Measurements from ENCODE around the gene CHD9NB. TPM values are rescaled to one million over a fixed set of nuclear protein-coding genes. Genes with fewer than 3 reads are reported as not detected.

The CHD9NB gene
- total and polyA plus RNA-seq, 2 of the 4 experiments (the other 2 are of a cell fraction) = 0.94 to 1.1 TPM

GRCh38 chr16:53040788-53041187 is 11.9 kb downstream of the CHD9NB start:
- H3K9ac ChIP-seq (ENCODE audit: low read depth, low read length) = no peak overlapping the region
- no peaks in the 10 kb centered on the region for H3K79me1 ChIP-seq (ENCODE audit: low read depth in 1 of 2, low read length in 2 of 2)
- TF ChIP-seq MAZ (IDR thresholded peaks at IDR 0.05; ENCODE audit: borderline replicate concordance, low read depth, low read length) = no peak
- no peak for TF ChIP-seq NFE2L2 (IDR thresholded peaks at IDR 0.05; ENCODE audit: low read depth, low read length)
- no peak for TF ChIP-seq BHLHE40 (IDR thresholded peaks at IDR 0.05; ENCODE audit: low read depth, low read length)
- no peak for TF ChIP-seq RAD21 (IDR thresholded peaks at IDR 0.05; ENCODE audit: low read length)
- TF ChIP-seq, protein P1, sequence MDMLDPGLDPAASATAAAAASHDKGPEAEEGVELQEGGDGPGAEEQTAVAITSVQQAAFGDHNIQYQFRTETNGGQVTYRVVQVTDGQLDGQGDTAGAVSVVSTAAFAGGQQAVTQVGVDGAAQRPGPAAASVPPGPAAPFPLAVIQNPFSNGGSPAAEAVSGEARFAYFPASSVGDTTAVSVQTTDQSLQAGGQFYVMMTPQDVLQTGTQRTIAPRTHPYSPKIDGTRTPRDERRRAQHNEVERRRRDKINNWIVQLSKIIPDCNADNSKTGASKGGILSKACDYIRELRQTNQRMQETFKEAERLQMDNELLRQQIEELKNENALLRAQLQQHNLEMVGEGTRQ (IDR thresholded peaks at IDR 0.05; ENCODE audit: low read depth, low read length) = no peak
- TF ChIP-seq FOS (IDR thresholded peaks at IDR 0.05; ENCODE audit: low read depth, low read length) = no peak
- no peak for TF ChIP-seq CEBPB (IDR thresholded peaks at IDR 0.05; ENCODE audit: low read depth, low read length)
- TF ChIP-seq, protein P2, sequence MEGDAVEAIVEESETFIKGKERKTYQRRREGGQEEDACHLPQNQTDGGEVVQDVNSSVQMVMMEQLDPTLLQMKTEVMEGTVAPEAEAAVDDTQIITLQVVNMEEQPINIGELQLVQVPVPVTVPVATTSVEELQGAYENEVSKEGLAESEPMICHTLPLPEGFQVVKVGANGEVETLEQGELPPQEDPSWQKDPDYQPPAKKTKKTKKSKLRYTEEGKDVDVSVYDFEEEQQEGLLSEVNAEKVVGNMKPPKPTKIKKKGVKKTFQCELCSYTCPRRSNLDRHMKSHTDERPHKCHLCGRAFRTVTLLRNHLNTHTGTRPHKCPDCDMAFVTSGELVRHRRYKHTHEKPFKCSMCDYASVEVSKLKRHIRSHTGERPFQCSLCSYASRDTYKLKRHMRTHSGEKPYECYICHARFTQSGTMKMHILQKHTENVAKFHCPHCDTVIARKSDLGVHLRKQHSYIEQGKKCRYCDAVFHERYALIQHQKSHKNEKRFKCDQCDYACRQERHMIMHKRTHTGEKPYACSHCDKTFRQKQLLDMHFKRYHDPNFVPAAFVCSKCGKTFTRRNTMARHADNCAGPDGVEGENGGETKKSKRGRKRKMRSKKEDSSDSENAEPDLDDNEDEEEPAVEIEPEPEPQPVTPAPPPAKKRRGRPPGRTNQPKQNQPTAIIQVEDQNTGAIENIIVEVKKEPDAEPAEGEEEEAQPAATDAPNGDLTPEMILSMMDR (conservative IDR thresholded peaks at IDR 0.05; ENCODE audit: low read depth, low read length) = no peak
- no peak for TF ChIP-seq RCOR1 (IDR thresholded peaks at IDR 0.05; ENCODE audit: insufficient replicate concordance, low read length)
- H2AFZ ChIP-seq (replicated peaks; ENCODE audit: low read length, poor library complexity) = no peak overlapping the region
- POLR2A ChIA-PET (ENCODE audit: unreplicated experiment) = no interaction called here
- no peak overlapping the region for H3K4me2 ChIP-seq (ENCODE audit: low read depth, low read length)
- no peak overlapping the region for H3K4me3 ChIP-seq (ENCODE audit: insufficient read depth, low read depth, low read length)
- H2AK9ac ChIP-seq (replicated peaks; ENCODE audit: low read depth, low read length, poor library complexity) = no peak overlapping the region
- BruUV-seq (replicated peaks) = no TSS peak
- DNase-seq (no peak), ATAC-seq (ENCODE audit: low read depth) (no peak)
- peaks cover 12% of the 10 kb centered on the region for H3K4me1 ChIP-seq (ENCODE audit: control insufficient read depth, insufficient read depth, low read length)
- CTCF ChIA-PET = no interaction called here
- no peak overlapping the region for H2BK120ac ChIP-seq (ENCODE audit: low read depth, low read length)
- peaks cover 4% of the 10 kb centered on the region; the same call in 1 of the 2 replicates for H3K27me3 ChIP-seq (ENCODE audit: control insufficient read depth, insufficient read depth, low read length)
- no peak overlapping the region for H4K5ac ChIP-seq (ENCODE audit: low read depth, low read length)
- no peak overlapping the region for H3K23ac ChIP-seq (ENCODE audit: low read depth, low read length)
- no peak overlapping the region for H3K4ac ChIP-seq (ENCODE audit: low read depth, low read length)
- H4K91ac ChIP-seq (ENCODE audit: insufficient read depth, low read depth, low read length) = no peak overlapping the region
- H4K20me1 ChIP-seq (ENCODE audit: insufficient read depth, low read length) = no peaks in the 10 kb centered on the region
- peaks cover 3% of the 10 kb centered on the region for H3K36me3 ChIP-seq (ENCODE audit: control insufficient read depth, insufficient read depth, low read length)
- no peak overlapping the region for H2BK5ac ChIP-seq (ENCODE audit: low read depth, low read length, poor library complexity, severe bottlenecking)
- H3K27ac ChIP-seq (ENCODE audit: insufficient read depth, low read length) = no peak overlapping the region
- no peak overlapping the region for H2BK15ac ChIP-seq (ENCODE audit: low read depth, low read length)
- WGBS, 2 experiments (ENCODE audit: extremely low coverage in 2 of 2, insufficient read length in 1 of 2) = no CpG with 5 or more reads among the region's 1 CpG
- H2BK20ac ChIP-seq (ENCODE audit: low read depth, low read length) = no peak overlapping the region
- H4K8ac ChIP-seq (ENCODE audit: low read depth in 2 of 2, low read length in 2 of 2) = no peak overlapping the region
- dilution Hi-C loops (cut with HindIII; ENCODE audit: low sequenced_read_pairs, unreplicated experiment) (no loop called here), in situ Hi-C loops (cut with MboI; ENCODE audit: low sequenced_read_pairs) (no loop called here), intact Hi-C loops (cut with micrococcal nuclease) (no loop called here)
- H3K14ac ChIP-seq (replicated peaks; ENCODE audit: low read depth, low read length) = no peak overlapping the region
- no peak overlapping the region for H3K18ac ChIP-seq (ENCODE audit: low read depth, low read length)
- no peak overlapping the region for H2AK5ac ChIP-seq (ENCODE audit: low read depth, low read length)
- no peaks in the 10 kb centered on the region for H3K9me1 ChIP-seq (ENCODE audit: insufficient read depth, low read length)
- H3K56ac ChIP-seq (ENCODE audit: extremely low read depth, insufficient read depth, low read length) = no peak overlapping the region
- H3K9me3 ChIP-seq (ENCODE audit: control insufficient read depth, insufficient read depth, low read length) = no peaks in the 10 kb centered on the region

Measured in IMR-90 (cell line).